ENCODE data around the gene FMNL2.

FMNL2 gene

DNA sequence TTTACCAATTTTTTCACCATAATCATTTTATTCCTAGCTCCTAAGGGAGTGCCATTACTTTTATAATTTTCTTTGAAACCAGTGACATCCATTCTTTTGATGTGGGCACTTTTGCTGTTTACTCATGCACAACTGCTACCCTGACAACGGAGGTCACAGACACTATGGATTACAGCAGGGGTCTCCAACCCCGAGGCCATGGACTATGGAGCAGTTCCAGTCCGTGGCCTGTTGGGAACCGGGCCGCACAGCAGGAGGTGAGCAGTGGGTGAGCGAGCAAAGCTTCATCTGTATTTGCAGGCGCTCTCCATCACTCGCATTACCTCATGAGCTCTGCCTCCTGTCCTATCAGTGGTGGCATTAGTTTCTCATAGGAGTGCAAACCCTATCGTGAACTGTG is 347.7 kb downstream of the FMNL2 start:
- no peak for DNase-seq

- DNase-seq: no peak
Observed at GRCh38 chr2:152683400-152683799, 348.4 kb downstream of the FMNL2 start.

GRCh38 chr2:152686321-152686720 is 351.3 kb downstream of the FMNL2 start:
- DNase-seq: no peak

DNA sequence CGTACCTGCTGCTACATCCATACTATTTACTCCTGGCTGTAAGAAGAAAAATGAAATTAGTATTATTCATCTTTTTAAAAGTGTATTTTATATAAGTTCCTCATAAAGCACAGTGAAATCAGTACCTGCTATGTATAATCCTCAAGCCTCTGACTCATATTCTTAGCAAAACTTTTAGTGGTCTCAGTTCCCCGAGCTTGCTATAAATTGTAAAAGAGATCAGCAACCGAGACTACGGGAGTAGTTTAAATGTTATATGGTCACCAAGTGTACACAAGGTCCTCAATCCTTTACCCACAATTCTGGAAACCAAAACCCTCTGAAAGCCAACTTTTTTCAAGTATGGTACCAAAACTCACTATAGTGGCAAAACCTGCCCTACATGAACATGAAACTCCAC is 358.1 kb downstream of the FMNL2 start:
- no peak for DNase-seq

GRCh38 chr2:152694161-152694661 is 359.2 kb downstream of the FMNL2 start:
- DNase-seq: peak; percentile 16

DNA sequence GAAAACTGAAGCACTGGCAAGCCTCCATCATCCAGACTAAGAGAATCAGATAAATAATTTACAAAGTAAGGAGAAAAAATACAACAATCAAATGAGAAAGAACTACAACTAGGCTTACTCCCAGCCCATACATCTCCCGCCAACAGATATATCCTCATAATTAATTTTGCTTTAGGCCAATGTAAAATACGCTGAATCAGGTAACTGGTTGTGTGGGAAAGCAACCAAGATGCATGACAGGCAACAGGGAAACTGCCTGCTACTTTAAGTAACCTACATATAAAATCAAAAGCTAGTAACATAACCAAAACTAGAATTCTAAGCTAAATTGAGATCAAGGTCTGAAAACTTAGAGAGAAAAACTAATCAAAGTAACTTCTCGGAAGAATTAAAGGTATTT is 360.8 kb downstream of the FMNL2 start:
- no peak for DNase-seq

GRCh38 chr2:152696476-152696875 is 361.5 kb downstream of the FMNL2 start:
- no peak for DNase-seq
